Keratinocyte (primary cell): Measurements from ENCODE around the gene NUTM2F. TPM values are rescaled to one million over a fixed set of nuclear protein-coding genes. Genes with fewer than 3 reads are reported as not detected.

ENCODE experiments used
- DNase-seq: peaks from one replicate; pipeline ENCODE4 v3.0.0-alpha.2; 2011; ENCODE audit warnings: low read depth, missing footprints, low spot score
- FAIRE-seq: peaks from 2 replicates; lab custom pipeline; 2011; peaks lifted over from hg19 to GRCh38; lab: Jason Lieb, UNC
- H2AFZ ChIP-seq: 2 replicates; pipeline ENCODE4 v1.6.0; 2012; ENCODE audit warnings: low read length, control low read depth, inconsistent platforms; ENCODE audit not compliant: control insufficient read depth
- H3K27ac ChIP-seq: 2 replicates; pipeline ENCODE4 v1.5.1; 2011; ENCODE audit warnings: low read length; ENCODE audit not compliant: control insufficient read depth, insufficient read depth
- H3K27me3 ChIP-seq: 3 replicates; pipeline ENCODE4 v1.6.0; 2011; ENCODE audit warnings: low read length; ENCODE audit not compliant: control insufficient read depth, insufficient read depth; ENCODE audit errors: extremely low read depth
- H3K36me3 ChIP-seq, 2 experiments: 2 replicates in 1 of 2; 3 replicates in 1 of 2; pipeline ENCODE4 v1.5.1; 2011; ENCODE audit warnings: low read length in 2 of 2, mild to moderate bottlenecking in 1 of 2; ENCODE audit not compliant: control insufficient read depth in 2 of 2, insufficient read depth in 2 of 2; ENCODE audit errors: extremely low read depth in 1 of 2
- H3K4me1 ChIP-seq: 3 replicates; pipeline ENCODE4 v1.5.1; 2011; ENCODE audit warnings: low read length; ENCODE audit not compliant: control insufficient read depth, insufficient read depth; ENCODE audit errors: extremely low read depth
- H3K4me2 ChIP-seq: 3 replicates; pipeline ENCODE4 v1.6.0; 2011; ENCODE audit warnings: low read depth, low read length; ENCODE audit not compliant: control insufficient read depth, insufficient read depth; ENCODE audit errors: extremely low read depth
- H3K4me3 ChIP-seq, 3 experiments: fragments of 200-600 bp in 1 of 3; sonication (generic) in 1 of 3; 2 replicates in 2 of 3; 3 replicates in 1 of 3; pipeline ENCODE4 v1.5.1; 2011 to 2016; ENCODE audit warnings: low read length in 3 of 3, mild to moderate bottlenecking in 3 of 3, control low read depth in 2 of 3, inconsistent platforms in 1 of 3, low read depth in 1 of 3, mixed read lengths in 1 of 3, mixed run types in 1 of 3, moderate library complexity in 1 of 3; ENCODE audit not compliant: control insufficient read depth in 2 of 3, insufficient read depth in 2 of 3; ENCODE audit errors: extremely low read depth in 1 of 3
- H3K79me2 ChIP-seq: 2 replicates; pipeline ENCODE4 v1.6.0; 2012; ENCODE audit warnings: low read length; ENCODE audit not compliant: control insufficient read depth, insufficient read depth
- H3K9ac ChIP-seq: 3 replicates; pipeline ENCODE4 v1.6.0; 2011; ENCODE audit warnings: low read length; ENCODE audit not compliant: control insufficient read depth, insufficient read depth; ENCODE audit errors: extremely low read depth
- H3K9me1 ChIP-seq: 3 replicates; pipeline ENCODE4 v1.6.0; 2011; ENCODE audit warnings: low read length; ENCODE audit not compliant: control insufficient read depth, insufficient read depth; ENCODE audit errors: extremely low read depth
- H3K9me3 ChIP-seq: 2 replicates; pipeline ENCODE4 v1.5.1; 2012; ENCODE audit warnings: low read depth, low read length; ENCODE audit not compliant: control insufficient read depth
- H4K20me1 ChIP-seq: 3 replicates; pipeline ENCODE4 v1.6.0; 2011; ENCODE audit warnings: low read length; ENCODE audit not compliant: control insufficient read depth, insufficient read depth; ENCODE audit errors: extremely low read depth
- CTCF ChIP-seq, 3 experiments: IDR thresholded peaks in 1 of 3; conservative IDR thresholded peaks in 1 of 3; optimal IDR thresholded peaks in 1 of 3; 2 replicates in 2 of 3; 3 replicates in 1 of 3; pipeline versions ENCODE3 to v1.5.1; 2011; ENCODE audit warnings: low read length in 3 of 3, mild to moderate bottlenecking in 3 of 3, moderate library complexity in 2 of 3, control low read depth in 1 of 3, inconsistent platforms in 1 of 3; ENCODE audit not compliant: insufficient read depth in 2 of 3; ENCODE audit errors: extremely low read depth in 1 of 3
- EZH2 ChIP-seq: IDR thresholded peaks from one replicate; pipeline ENCODE4 v1.6.1; 2012; ENCODE audit warnings: inconsistent platforms, mild to moderate bottlenecking, low read length, moderate library complexity
- dilution Hi-C: fragments of 300-500 bp; cut with MboI; formaldehyde crosslinking; loops from one replicate; pipeline ENCODE4 v1.7.0; 2020; ENCODE audit warnings: low sequenced_read_pairs; ENCODE audit not compliant: extremely low pct_ligation_motif_present
- polyA plus RNA-seq, 5 experiments: library from polyadenylated mRNA; depleted of rRNA in 3 of 5; stranded (reverse) in 3 of 5; stranded (forward) in 1 of 5; unstranded in 1 of 5; fragments of >200 nt; gene quantifications; 1 replicate in 1 of 5; 2 replicates in 3 of 5; 3 replicates in 1 of 5; pipeline versions ENCODE4 v1.2.1 to v1.2.3, GENCODE V29; 2011 to 2012; ENCODE audit warnings: missing spikeins in 2 of 5, low read depth in 1 of 5, low replicate concordance in 1 of 5

NUTM2F gene
- polyA plus RNA-seq, 1 donor (not counting 4 experiments of a cell fraction or from before 2014, with no cell fraction given) = not detected

DNA sequence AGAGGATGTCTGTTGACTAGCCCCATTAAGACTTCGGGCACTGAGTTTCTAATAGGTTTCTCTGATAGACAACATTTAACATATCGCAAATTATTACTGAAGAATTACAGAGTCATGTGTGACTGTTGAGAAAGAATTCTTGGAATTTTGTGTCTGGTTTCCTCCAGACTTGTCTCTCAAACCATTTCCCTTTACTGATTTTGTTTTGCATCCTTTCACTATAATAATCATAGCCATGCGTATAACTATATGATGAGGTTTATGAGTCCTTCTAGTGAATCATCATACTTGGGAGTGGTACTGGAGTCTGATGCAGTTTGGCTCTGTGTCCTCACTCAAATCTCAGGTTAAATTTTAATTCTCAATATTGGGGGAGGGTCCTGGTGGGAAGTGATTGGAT is 42.3 kb downstream of the NUTM2F start:
- H3K4me3 ChIP-seq = no peak overlapping the region
- H3K9me1 ChIP-seq = no peaks in the 10 kb centered on the region
- no peak overlapping the region for H3K27ac ChIP-seq
- H3K9ac ChIP-seq = no peak overlapping the region
- no peaks in the 10 kb centered on the region for H3K9me3 ChIP-seq
- H2AFZ ChIP-seq = no peak overlapping the region
- no peak for FAIRE-seq
- H3K27me3 ChIP-seq = no peaks in the 10 kb centered on the region
- no peaks in the 10 kb centered on the region for H3K79me2 ChIP-seq
- no peak overlapping the region for H3K4me2 ChIP-seq
- H3K4me1 ChIP-seq = no peaks in the 10 kb centered on the region
- no peaks in the 10 kb centered on the region for H4K20me1 ChIP-seq
- DNase-seq = no peak
- dilution Hi-C loops = no loop called here
- no peak for TF ChIP-seq EZH2
- TF ChIP-seq CTCF (optimal IDR thresholded peaks at IDR 0.05 in 1 of 3, IDR thresholded peaks at IDR 0.05 in 1 of 3, conservative IDR thresholded peaks at IDR 0.05 in 1 of 3; ENCODE audit: extremely low read depth in 1 of 3, insufficient read depth in 2 of 3, low read length in 3 of 3) = no peak
- H3K36me3 ChIP-seq = peaks cover 0 to 1% of the 10 kb centered on the region in 2 experiments

DNA sequence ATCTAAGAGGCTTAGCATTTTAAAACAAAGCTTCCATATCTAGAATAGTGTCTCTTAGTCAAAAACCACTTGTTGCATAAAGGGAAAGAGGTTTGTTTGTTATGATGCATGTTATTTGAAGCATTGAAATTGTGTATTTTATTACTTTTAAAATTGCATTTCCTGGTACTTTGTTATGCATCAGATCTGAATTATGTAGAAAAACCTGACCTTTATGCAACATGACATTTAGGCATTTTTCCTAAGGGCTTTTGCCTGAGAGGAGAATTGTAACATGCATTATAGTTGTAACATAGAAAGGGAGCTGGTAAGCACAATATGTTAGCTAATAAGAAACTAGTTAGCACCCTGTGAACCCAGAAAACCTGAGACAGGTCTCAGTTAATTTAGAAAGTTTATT is 47.3 kb downstream of the NUTM2F start:
- H3K27me3 ChIP-seq = no peaks in the 10 kb centered on the region
- H3K4me1 ChIP-seq = no peaks in the 10 kb centered on the region
- no peak overlapping the region for H3K4me2 ChIP-seq
- FAIRE-seq = no peak
- H3K9me3 ChIP-seq = no peaks in the 10 kb centered on the region
- TF ChIP-seq CTCF (optimal IDR thresholded peaks at IDR 0.05 in 1 of 3, IDR thresholded peaks at IDR 0.05 in 1 of 3, conservative IDR thresholded peaks at IDR 0.05 in 1 of 3; ENCODE audit: extremely low read depth in 1 of 3, insufficient read depth in 2 of 3, low read length in 3 of 3) (no peak), EZH2 (no peak)
- dilution Hi-C loops = no loop called here
- H2AFZ ChIP-seq = no peak overlapping the region
- no peak overlapping the region for H3K9ac ChIP-seq
- H3K9me1 ChIP-seq = no peaks in the 10 kb centered on the region
- no peak overlapping the region for H3K27ac ChIP-seq
- H3K4me3 ChIP-seq = no peak overlapping the region
- no peak for DNase-seq
- no peaks in the 10 kb centered on the region for H3K79me2 ChIP-seq
- no peaks in the 10 kb centered on the region for H3K36me3 ChIP-seq
- no peaks in the 10 kb centered on the region for H4K20me1 ChIP-seq
